HG02885 (cell line): ENCODE measurements around the gene NUP210.

Experiments
- ATAC-seq: cut with Tn5 transposase; IDR thresholded peaks from one replicate; pipeline ENCODE4 v1.9.1; 2021; ENCODE audit warnings: mild to moderate bottlenecking; ENCODE audit not compliant: unreplicated experiment, poor library complexity

NUP210 gene

DNA sequence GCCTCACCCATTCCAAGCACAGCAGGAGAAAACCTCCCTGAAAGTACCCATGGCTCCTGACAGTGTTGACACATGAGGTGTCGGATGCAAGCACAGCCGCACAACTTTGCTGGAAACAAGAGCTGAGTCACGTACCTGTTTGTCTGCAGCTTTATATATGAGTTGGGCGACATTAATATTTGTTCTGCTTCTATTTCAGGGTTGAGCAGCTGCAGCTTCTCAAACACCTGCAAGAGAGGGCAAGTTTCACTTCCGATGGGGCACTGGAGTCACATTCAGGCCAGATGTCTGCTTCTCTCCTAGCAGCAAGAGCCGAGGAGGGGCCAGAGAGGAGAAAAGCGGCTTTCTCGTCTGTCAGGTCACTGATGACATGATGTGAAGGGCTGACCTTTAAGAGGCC lies 88.0 kb downstream of the NUP210 start:
- peak; percentile 87 for ATAC-seq

DNA sequence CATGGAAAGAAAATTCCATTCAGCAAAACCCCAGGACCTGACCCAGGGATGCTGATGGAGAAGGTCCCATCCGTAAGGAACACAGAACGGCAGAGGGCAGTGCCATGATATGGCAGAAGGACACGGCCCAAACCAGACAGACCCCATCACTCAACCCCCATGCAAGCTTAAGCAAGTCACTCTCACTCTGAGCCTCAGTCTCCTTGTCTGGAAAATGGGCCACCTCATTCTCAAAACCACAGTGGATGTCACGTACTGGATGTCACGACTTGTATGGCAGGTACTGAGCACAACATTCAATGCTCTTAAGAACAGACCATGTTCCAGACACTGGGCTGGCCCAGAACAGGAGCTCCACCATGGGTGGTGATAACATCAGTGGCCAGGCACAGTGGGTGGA lies 90.4 kb downstream of the NUP210 start:
- no peak for ATAC-seq

DNA sequence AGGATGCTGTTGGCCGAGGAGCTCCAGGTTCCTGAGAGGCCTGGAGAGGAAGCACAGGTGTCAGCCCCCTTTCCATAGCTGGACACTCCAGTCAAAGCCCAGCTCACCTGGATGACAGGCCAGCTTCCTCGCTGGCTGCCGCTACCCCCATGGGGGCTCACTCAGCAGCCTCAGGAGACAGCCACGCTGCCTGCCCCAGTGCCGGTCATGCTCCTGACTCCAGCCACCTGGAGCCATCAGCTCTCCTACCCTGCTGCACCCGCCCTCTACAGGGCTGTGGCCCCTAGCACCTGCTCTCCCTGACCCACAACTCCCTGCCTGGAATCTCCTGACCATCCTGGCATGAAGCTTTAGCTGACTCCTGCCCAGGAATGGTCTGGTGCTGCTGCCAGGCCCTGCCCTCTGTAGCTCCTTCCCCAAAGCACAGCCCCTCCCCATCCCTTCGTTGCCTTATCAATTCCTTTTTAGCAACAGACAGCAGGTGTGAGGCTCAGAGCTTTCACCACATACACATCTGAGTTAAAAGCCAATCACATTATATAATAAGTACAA lies 94.2 kb downstream of the NUP210 start:
- no peak for ATAC-seq

DNA sequence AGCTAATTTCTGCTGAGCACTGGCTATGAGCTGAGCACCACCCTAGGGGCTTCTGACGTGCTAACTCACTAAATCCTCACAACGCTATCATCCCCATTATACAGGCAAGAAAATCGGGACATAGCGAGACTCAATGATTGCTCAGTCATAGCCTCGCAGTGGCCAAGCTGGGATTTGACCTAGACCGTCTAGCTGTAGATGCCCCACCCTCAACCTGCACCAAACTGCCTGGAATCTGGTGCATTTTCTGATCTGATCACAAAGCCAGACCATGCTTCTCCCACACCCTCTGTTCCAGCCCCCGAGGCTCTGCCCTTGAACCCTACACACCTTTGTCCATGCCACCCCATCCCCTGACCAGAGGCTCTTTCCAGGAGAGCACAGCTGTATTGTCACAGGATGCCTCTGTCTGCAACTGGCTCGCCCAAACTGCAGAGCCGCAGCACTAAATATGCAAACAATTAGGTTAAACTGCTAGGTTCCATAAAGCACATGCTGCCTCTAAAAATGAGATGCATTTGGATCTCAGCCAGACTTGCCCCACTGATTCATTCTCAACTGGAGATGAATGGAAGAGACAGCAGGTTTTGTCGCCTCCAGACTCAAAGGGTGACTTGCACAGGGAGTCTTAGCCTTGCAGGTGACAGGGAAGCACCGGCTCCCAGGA lies 95.2 kb downstream of the NUP210 start:
- peak; percentile 81 for ATAC-seq

DNA sequence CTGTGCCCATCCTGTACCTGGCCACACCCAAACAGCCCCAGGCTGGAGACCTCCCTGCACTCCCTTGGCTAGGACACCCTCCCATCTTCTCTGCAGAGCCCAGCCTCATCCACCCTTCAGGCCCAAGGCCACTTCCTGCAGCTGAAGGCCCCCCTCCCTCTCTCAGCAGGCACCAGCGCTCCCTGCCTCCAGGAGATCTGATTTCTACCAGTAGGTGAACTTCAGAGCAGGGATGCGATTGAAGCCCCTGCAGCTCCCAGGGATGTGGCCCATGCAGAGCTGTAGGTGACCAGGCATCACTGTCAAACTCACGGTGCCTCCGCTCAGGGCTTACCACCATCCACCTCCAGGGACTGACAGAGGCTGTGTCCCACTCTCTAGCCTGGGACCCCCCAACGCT lies 96.3 kb downstream of the NUP210 start:
- ATAC-seq = no peak

DNA sequence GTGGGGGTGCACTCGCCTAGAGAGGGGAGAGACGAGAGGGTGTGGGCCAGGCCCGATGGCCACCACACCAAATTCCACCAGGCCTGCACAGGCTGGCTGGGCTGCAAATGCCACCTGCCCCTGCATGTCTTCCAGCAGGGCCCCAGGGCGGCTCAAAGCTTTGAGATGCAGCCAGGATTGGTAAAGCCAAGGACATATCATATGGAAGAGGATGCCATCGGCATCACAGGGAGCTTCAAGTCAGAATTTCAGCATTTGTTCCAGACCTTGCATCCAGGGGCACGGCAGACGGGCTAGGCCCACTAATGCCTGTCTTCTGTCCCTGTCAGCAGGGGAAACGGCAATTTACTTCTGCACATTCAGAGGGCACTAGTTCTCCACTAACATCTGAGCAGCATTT lies 97.8 kb downstream of the NUP210 start:
- ATAC-seq = no peak

DNA sequence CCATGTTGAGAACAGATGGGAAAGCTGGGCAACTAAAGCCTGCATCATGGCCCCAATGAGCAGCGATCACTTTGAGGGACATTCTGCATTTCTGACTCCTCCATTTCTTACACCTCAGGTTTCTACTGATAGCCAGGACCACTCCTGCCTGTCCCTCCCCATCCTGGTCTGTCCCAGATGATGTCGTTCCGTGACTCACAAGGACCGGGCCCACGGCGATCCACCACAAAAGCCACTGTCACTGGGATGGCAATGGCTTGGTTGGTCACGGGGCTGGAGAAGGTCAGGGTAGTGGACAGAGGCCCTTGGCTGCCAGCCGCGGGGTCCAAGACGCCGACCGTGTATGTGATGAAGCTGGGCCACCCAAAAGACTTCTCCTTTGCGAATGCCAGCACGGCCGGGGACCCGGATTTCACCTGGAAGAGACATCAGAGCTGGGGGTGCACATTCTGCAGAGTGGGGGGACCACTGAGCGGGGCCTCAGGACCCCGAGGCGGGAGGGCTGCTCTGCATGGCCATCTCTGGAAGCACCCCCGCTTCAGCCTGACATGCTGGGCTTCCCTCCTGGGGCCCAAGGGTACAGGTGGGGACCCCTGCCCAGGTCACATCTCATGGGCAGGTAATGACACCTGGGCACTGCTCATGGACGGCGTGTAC lies 100.4 kb downstream of the NUP210 start:
- ATAC-seq = no peak

DNA sequence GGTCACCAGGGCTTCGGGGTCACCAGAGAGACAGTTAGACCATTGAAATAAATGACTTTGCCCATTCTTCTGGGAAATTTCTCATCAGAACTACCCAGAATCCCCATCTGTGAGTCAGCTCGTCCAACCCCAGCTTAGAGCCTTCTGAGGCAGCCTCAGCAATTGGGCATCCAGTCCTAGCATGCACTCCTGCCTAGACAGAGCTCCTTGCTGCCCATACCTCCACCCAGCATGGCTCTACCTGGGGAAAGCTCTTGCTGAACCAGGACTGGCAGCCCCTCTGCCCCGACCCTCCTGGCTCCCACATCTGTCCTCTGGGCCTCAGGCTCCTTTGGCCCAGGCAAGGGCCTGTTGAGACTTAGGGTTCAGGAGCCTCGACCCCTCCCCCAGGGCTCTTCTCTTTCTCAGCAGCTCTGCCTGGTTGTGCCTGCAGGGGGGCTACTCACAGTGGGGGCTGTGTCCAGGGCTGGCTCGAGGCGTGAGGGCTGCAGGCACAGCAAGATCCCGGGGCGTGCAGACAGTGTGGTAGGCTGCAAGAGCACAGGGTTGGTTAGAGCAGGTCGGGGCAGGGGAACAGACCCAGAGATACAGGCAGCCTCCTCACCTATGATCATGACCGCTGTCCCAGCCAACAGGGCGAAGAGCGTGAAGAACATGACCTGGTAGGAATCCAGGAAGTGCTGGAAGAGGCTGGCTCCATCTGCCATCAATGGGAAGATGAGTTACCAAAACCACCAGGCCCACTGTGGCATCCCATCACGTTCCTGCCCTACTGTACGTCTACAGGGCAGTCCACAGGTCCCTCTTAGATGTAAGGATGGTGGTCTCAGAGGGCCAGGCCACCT lies 101.3 kb downstream of the NUP210 start:
- no peak for ATAC-seq

DNA sequence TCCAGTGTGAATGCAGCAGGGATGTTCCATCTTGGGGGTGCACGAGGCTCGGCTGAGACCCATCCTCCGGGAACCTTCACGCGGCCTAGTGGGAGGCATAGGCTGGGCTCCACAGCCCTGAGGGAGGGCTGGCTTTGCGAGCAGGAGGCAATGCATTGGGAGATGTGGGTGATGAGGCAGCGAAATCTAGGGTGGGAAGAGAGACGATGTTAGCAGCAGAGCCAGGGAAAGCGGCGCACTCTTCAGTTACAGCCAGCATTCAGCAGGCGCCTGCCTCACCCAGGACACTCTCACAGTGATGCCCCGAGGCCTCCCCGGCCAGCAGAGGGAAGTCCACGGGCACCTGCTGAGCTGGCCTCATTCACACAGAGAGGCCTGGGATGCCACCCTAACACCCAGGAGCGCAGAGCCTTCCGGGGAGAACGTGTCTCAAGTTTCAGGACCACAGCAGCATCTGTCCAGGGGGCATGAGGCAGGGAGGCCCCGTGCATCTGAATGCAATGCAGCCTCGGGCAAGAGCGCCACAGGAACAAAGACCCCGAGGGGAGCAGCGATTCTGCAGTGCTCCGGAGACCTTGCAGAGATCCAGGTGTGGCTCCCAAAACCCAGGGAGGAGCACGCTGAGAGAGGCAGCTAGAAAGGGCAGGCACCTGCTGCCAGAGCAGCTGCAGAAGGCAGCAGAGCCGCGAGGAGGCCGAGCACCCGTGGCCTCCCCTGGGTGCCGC lies 102.4 kb downstream of the NUP210 start:
- no peak for ATAC-seq

DNA sequence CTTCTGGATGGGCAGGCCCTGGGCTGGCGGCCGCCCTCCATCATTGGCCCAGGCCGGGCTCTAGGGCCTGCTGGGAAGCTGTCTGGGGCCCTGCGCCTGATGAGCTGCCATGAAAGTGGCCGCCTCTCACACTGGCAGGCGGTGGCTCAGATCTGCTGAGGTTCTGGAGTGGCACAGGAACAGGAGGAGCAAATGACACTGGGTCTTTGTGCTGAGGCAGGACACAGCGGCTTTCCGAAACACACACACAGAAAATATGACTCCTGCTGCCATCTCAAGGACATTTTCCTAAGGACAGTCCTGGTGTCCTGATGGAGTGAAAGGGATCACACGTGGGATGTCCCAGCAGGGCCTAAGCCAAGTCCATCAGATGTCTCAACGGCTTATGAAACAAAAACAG lies 103.5 kb downstream of the NUP210 start:
- no peak for ATAC-seq

DNA sequence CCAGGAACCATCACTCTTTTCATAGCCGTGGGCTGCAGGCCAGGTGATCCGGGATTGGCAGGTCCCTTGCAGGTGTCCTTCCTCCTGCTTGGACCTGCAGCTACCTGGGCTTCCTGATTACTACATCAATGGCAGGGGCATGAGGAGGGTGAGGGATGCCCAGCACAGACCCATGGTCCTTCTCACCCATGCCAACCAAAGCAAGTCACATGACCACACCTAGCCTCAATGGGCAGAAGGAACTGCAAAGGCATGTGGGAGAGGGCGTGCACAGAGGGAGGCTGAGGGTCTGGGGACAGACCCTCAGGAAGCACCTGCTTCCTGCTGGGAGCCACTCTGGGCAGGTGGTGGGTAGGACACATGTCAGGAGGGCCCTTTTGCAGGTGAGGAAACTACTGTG lies 105.2 kb downstream of the NUP210 start:
- ATAC-seq = no peak

DNA sequence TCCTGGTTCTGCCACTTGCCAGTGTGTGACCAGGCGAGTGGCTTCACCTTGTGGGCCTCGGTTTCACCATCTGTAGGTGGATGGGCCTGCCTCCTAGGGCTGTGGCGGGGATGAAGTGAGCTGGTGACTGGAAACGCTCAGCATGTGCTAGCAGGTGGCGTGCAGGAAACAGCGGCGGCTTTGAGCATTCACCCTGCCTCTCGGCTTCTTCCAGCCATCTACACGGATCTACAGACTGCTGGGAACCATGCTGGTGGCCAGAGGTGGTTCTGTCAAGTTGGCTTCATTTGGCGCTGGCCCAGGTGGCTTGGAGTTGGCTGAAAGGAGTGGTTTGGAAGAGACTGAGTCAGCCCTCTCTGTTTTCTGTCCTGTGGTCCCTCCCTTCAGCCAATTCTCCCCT lies 106.3 kb downstream of the NUP210 start:
- no peak for ATAC-seq

DNA sequence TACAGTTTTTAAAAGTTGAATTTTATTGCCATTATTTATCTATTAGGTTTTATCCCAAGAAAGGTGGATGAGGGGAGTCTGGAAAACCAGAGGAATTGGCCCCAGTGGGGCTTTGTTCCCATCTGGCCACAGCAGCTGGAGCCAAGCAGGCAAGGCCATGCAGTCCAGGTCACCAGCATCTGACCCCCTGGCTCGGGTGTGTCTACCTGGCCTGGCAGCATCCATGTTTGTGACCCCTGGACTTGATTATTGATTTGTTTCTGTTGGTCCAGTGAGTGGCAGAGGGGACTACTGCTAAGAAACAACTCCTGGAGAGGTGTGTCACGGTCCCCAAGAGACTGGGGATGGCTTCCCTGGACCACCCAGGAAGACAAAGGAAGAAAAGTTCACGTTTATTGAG lies 111.1 kb downstream of the NUP210 start:
- ATAC-seq = no peak

DNA sequence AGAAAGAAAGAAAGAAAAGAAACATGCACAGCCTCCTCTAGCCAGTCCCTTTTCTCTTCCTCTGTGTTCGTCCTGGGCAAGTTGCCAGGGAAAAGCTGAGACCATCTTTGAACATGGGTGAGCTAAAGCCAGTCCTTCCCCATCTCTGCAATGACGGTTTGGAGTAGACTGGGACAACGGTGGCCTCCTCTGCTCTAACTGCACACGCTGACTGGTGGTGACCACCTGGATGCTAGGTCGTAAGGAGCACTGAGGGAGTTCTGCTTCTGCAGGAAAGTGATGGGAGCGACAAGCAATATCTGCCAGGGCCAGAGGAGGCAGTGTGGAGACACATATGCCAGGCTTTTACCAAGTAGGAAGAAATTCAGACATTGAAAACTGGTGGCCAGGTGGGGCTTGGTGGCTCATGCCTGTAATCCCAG lies 111.7 kb downstream of the NUP210 start:
- no peak for ATAC-seq

DNA sequence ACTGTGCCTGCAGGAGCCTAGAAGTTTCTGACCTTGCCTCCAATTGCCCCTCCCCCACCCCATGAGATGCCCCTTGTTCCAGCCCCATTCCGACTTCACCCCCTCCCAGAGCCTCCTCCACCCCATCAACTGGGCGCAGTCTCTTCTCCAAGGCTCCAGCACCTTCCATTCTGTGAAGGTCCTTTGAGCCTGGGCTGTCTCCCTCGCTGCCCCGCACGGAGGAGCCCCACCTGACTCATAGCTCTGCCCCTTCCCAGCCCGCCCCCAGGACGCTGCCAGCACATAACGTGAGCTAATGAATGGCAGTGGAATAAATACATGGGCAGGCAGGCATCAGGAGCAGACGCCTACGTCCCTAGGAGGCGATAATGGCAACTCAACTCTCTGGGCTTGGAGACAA lies 113.1 kb downstream of the NUP210 start:
- no peak for ATAC-seq

DNA sequence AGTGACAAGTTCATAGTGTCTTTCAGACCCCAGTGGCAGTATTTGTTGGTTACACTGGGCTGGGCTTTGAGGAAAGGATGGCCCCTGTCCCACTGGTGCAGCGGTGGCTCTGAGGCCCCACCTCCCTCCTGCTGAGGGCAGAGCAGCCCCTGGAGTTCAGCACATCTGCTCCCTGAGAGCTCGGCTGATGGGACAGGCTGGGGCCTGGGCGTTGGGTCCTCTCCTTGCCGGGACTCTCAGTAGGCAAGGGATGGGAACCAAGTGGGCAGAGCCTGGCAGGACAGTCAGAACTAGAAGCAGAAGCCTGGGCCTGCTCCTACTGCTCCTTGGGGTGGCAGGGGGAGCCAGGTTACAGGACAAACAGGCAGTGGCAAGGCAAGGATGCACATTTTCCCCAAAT lies 114.5 kb downstream of the NUP210 start:
- no peak for ATAC-seq

DNA sequence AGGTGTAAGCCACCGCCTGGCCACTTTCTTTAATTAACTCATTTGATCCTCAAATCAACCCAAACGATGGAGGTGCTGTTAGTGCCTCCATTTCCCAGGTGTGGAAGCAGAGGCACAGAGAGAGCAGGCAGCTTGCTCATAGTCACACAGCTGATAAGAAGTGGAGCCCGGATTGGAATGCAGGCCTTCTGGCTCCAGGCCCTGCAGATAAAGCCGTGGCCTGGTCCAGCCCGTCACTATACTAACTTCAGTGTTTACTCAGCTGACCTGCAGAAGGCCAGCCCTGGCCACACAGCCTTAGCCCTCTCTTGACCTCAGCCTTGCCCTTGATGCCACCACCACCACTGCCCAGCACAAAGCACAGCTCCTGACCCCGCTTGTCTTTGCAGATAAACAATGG lies 116.7 kb downstream of the NUP210 start:
- ATAC-seq = no peak

DNA sequence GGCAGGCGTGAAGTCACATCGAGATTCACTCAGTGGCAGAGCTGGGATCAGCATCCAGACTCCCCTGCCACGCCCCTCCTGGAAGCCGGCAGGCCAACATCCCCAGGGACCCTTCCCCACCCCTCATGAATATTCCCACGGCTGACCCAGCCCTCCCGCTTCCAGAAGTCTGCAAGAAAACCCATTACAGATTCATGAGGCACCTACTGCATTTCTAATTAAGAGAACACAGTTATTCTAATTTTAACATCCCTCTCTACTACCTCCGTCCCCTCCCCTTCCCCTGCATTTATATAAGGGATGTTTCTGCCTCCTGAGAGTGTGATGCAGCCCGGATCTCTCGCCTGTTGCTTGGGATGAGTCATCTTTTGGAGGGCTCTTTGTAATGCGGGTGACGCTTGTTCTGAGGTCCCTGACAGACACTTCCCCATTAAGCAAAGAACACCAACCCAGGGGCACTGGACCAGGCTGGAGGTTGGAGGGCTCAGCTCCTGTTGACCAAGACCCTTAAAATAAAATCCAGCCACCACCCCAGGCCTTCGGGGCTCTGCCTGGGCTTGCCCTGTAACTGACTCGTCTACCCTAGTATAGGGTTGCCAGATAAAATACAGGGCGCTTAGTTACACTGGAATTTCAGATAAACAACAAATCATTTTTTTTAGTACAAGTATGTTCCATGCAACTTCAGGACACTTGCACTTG lies 118.7 kb downstream of the NUP210 start:
- peak; percentile 42 for ATAC-seq

DNA sequence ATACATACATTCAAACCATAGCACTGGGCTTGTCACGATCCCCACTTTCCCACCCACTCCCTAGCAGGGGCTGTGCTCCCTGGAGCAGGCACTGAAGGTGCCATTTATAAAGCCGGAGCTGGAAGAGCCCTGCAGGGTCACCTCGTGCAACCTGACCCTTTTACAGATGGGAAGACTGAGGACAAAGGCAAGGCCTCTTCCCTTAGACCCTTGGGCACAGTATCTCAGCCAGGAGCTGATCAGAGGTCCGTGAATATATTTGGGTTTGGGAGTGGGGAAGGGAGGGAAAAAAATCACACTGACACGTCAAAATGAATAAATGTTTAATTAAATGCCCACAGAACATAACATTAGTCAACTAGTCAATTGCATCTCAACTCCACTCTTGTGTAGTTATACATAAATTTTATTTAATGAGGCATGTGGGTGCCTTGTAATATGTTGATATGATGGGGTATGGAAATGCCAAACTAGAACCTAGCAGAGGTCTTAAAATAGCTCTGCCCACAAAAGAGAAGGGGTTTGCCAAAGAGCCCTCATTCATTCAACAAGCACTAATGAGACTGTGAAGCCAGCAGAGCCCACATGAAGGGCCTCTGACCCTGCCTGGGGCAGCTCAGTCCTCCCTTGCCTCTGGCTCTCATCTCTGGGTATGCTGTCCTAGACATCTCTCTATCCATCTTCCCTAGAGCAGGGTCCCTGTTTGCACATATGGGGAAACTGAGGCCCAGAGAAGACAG lies 119.4 kb downstream of the NUP210 start:
- no peak for ATAC-seq
